Smooth muscle cell (in vitro differentiated cells): ENCODE data around the gene EMILIN2. TPM values are rescaled to one million over a fixed set of nuclear protein-coding genes. Genes with fewer than 3 reads are reported as not detected.

ENCODE experiments used
- DNase-seq: peaks from one replicate; lab custom pipeline; 2025; ENCODE audit not compliant: unreplicated experiment; lab: John Stamatoyannopoulos, UW
- H2AFZ ChIP-seq: fragments of 200-600 bp; sonication (generic); 2 replicates; pipeline ENCODE4 v1.6.0; 2016; ENCODE audit warnings: antibody characterized with exemption, low read depth, mild to moderate bottlenecking
- H3F3A ChIP-seq: fragments of 200-600 bp; sonication (generic); 2 replicates; pipeline ENCODE4 v1.6.0; 2017; ENCODE audit warnings: antibody characterized with exemption, low read depth
- H3K27ac ChIP-seq: fragments of 200-600 bp; sonication (generic); 2 replicates; pipeline ENCODE4 v1.5.1; 2016; ENCODE audit warnings: low read depth, mild to moderate bottlenecking
- H3K27me3 ChIP-seq: fragments of 200-600 bp; sonication (generic); 2 replicates; pipeline ENCODE4 v1.6.1; 2016; ENCODE audit warnings: low read depth, mild to moderate bottlenecking
- H3K36me3 ChIP-seq: fragments of 200-600 bp; sonication (generic); 2 replicates; pipeline ENCODE4 v1.5.1; 2016; ENCODE audit warnings: low read depth
- H3K4me1 ChIP-seq: fragments of 200-600 bp; sonication (generic); 2 replicates; pipeline ENCODE4 v1.5.1; 2016; ENCODE audit warnings: low read depth
- H3K4me2 ChIP-seq: fragments of 200-600 bp; sonication (generic); 2 replicates; pipeline ENCODE4 v1.6.0; 2016; ENCODE audit warnings: mild to moderate bottlenecking
- H3K4me3 ChIP-seq: fragments of 200-600 bp; sonication (generic); 2 replicates; pipeline ENCODE4 v1.5.1; 2016; ENCODE audit warnings: mild to moderate bottlenecking
- H3K79me2 ChIP-seq: fragments of 200-600 bp; sonication (generic); 2 replicates; pipeline ENCODE4 v1.6.0; 2016; ENCODE audit warnings: low read depth, mild to moderate bottlenecking
- H3K9ac ChIP-seq: fragments of 200-600 bp; sonication (generic); 2 replicates; pipeline ENCODE4 v1.6.0; 2016; ENCODE audit warnings: low read depth
- H3K9me3 ChIP-seq: fragments of 200-600 bp; sonication (generic); replicated peaks from 2 replicates; pipeline ENCODE4 v1.5.1; 2016; ENCODE audit warnings: low read depth
- H4K20me1 ChIP-seq: fragments of 200-600 bp; sonication (generic); 2 replicates; pipeline ENCODE4 v1.6.0; 2016; ENCODE audit warnings: low read depth
- CTCF ChIP-seq: fragments of 200-600 bp; sonication (generic); IDR thresholded peaks from 2 replicates; pipeline ENCODE4 v1.5.1; 2017; ENCODE audit warnings: borderline replicate concordance, mild to moderate bottlenecking, antibody characterized with exemption; ENCODE audit not compliant: insufficient read depth, poor library complexity, severe bottlenecking
- WGBS: methylation state at CpG from one replicate; pipeline ENCODE4 v1.1.7; 2016; ENCODE audit warnings: low lambda C conversion rate; 5-methylcytosine and 5-hydroxymethylcytosine counted together
- polyA plus RNA-seq: library from polyadenylated mRNA; unstranded; fragments of >200 nt; fragmentation: Nextera tagmentation; extraction: Ambion mirVana; gene quantifications from 2 replicates; pipeline ENCODE4 v1.2.1, GENCODE V29; 2016
- total RNA-seq: library from RNA; depleted of rRNA; stranded (reverse); fragments of >200 nt; gene quantifications from 2 replicates; pipeline ENCODE4 v1.2.3, GENCODE V29; 2014

The EMILIN2 gene
- total and polyA plus RNA-seq, 2 experiments from 2014 or later: 6.5 to 22.9 TPM

- no peak for TF ChIP-seq CTCF
- no peak for DNase-seq
- Histone ChIP-seq H3K79me2 (no peaks in the 10 kb centered on the region), H3K9me3 (no peaks in the 10 kb centered on the region), H3K4me3 (no peak overlapping the region), H3K27me3 (no peaks in the 10 kb centered on the region), H3K4me2 (no peak overlapping the region), H3K9ac (no peak overlapping the region), H4K20me1 (peaks cover 6% of the 10 kb centered on the region), H3K36me3 (no peaks in the 10 kb centered on the region), H3K4me1 (no peaks in the 10 kb centered on the region), H3K27ac (no peak overlapping the region), H2AFZ (no peak overlapping the region), H3F3A (no peaks in the 10 kb centered on the region)
- 89% methylated on average over 7 of the region's 7 CpGs for WGBS
These were observed 69.4 kb downstream of the EMILIN2 start for GRCh38 chr18:2916184-2916583.

- Histone ChIP-seq H3F3A (no peaks in the 10 kb centered on the region), H3K79me2 (no peaks in the 10 kb centered on the region), H3K9ac (no peak overlapping the region), H3K9me3 (no peaks in the 10 kb centered on the region), H3K4me2 (no peak overlapping the region), H3K27ac (no peak overlapping the region), H3K4me3 (no peak overlapping the region), H3K36me3 (no peaks in the 10 kb centered on the region), H4K20me1 (peaks cover 6% of the 10 kb centered on the region), H3K4me1 (no peaks in the 10 kb centered on the region), H2AFZ (no peak overlapping the region), H3K27me3 (no peaks in the 10 kb centered on the region)
- DNase-seq: no peak
- 91% methylated on average over 16 of the region's 16 CpGs for WGBS
- no peak for TF ChIP-seq CTCF
These were observed 70.6 kb downstream of the EMILIN2 start for GRCh38 chr18:2917259-2918047.

GRCh38 chr18:2918761-2919550 is 72.2 kb downstream of the EMILIN2 start:
- H3K4me1 ChIP-seq: no peaks in the 10 kb centered on the region
- no peak overlapping the region for H3K4me2 ChIP-seq
- H3K36me3 ChIP-seq: peaks cover 5% of the 10 kb centered on the region
- WGBS: 98% methylated on average over 18 of the region's 18 CpGs
- H3K27ac ChIP-seq: no peak overlapping the region
- H3K9me3 ChIP-seq: no peaks in the 10 kb centered on the region
- H2AFZ ChIP-seq: no peak overlapping the region
- H3K4me3 ChIP-seq: no peak overlapping the region
- H4K20me1 ChIP-seq: peaks cover 6% of the 10 kb centered on the region
- H3K79me2 ChIP-seq: no peaks in the 10 kb centered on the region
- H3F3A ChIP-seq: no peaks in the 10 kb centered on the region
- no peak for TF ChIP-seq CTCF
- H3K9ac ChIP-seq: no peak overlapping the region
- DNase-seq: no peak
- no peaks in the 10 kb centered on the region for H3K27me3 ChIP-seq
